G401.6 (cell line): Measurements from ENCODE around the gene TMC1.
"Not testable (repeated sequence)": the region's sequence is repeated elsewhere in the genome, so short reads cannot be mapped to it uniquely, and the experiment has no call there.

Experiments
- FAIRE-seq: peaks from 2 replicates; lab custom pipeline; 2012; peaks lifted over from hg19 to GRCh38; lab: Jason Lieb, UNC

Gene TMC1

DNA sequence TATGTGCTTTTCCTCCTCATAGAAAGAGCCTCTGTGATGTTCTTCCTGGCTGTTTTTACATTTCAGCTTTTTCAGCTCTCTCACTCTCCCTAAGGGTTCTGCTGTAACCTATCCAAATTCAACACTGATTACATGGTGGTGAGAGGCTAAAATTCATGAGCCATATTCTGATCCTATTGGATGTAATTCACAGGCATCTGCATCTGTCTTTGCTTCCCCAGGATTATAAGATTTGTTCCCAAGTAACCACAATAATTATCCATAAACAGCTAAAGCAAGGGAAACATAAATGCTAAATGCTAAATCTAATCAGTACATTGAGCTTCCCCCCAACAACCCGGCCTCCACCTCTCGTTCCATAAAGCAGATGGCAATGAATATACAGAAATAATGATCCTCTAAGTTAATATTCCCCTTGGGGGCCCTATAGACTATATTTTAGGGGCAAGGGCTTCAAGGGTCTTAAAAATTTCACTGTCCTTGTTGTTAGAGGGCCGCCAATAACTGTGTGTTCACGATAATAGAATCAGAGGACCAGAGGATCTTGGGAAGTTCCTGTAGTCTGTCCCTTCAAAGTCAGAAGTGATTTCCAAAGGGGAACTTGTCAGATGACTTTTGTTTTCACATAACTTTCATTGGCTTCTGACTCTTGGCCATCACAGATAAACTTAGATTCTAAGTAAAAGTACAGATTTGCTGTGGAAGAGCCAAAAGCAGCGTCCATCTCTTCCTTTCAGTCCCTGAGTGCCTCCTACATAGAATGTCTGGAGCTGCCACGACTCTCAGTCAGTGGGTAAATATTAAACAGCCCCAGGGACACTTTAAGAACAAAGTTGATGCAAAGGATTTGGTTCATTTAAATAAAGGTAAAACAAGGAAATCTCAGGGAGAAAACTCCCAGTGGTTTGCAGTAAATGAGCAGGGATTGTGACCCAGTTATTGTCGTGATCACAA is 305.9 kb downstream of the TMC1 start:
- no peak for FAIRE-seq

GRCh38 chr9:72827950-72828731 is 306.7 kb downstream of the TMC1 start:
- no peak for FAIRE-seq

DNA sequence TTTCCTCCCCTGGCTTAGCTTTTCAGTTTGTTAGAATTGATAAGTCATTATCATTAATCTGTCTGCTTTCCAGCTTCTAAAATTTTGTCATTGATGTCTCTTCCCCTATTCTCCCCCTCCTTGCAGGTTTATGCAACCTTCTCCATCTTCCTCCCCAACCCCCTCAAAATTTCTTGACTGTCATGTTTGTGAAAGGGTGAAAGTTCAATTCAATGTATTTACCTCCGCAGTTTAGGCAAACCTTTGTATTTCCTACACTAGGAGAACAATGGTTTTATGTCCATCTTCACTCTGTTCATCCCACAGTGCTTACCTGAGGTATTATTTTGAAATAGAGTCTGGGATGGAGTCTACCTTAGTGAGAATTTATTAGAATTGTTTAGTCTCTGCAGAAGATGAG is 313.6 kb downstream of the TMC1 start:
- FAIRE-seq, result no peak

- no peak for FAIRE-seq
These were observed 315.4 kb downstream of the TMC1 start for GRCh38 chr9:72836790-72837189.

DNA sequence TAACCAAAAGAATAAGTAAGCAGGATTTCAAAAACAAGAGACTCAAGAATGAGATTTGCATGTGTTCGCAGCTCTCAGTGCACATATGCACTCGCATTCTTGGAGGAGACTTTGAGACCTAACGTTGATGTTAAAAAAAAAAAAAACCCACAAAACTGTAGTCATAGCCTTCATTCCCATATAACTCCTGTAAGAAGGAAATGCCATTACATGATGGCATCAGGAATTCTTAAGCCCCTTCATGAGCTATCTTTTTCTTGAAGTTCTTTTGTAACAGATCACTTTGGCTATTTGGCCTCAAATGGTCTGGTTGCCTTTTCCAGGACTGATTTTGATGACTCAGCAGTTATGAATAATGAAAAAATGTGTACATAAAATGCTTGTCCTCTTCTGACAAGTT is 317.7 kb downstream of the TMC1 start:
- no peak for FAIRE-seq

DNA sequence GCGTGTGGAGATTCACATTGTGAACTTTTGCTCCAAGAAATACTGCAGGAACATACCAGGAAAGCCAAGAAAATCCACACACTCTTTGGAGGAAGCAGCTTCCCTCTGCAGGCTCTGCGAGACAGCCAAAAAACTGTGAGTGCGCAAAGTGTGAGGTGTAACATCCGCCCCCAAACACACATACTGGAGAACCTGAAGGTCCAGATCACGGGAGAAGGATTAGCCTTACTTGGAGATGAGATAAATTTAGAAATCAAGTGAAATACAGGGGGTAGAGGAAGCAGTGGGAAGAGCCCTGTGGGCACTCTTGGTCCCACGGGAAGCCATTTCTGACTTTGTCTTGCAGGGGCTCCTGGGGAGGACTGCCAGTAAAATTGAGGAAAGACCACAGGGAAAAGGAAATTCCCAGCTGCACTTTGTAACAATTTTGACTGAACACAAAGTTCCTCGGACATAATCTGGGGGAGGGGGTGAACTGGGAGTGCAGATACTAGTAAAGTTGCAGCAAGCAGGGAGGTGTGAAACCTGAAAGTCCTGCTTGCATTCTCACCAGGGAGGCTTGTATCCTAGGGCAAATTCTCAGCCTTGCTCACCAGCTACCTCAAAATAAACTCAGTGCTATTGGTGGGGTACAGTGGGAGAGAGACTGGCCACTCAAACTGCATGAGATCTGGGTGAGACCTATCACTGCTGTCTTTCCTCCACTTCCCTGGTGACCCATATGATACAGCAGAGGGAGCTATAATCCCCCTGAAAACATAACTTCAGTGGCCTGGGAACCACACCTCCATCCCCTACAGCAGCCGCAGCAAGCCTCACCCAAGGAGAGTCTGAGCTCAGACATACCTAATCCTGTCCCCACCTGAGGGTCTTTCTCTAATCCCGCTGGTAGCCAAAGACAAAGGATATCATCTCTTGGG is 322.4 kb downstream of the TMC1 start:
- no peak for FAIRE-seq

GRCh38 chr9:72844440-72844768 is 323.0 kb downstream of the TMC1 start:
- FAIRE-seq, result no peak

- not testable (repeated sequence) for FAIRE-seq
These were observed 323.6 kb downstream of the TMC1 start for GRCh38 chr9:72845052-72845451.

GRCh38 chr9:72850209-72850608 is 328.8 kb downstream of the TMC1 start:
- not testable (repeated sequence) for FAIRE-seq

- FAIRE-seq, result no peak
These were observed 333.9 kb downstream of the TMC1 start for GRCh38 chr9:72855321-72855720.

- no peak for FAIRE-seq
These were observed 334.6 kb downstream of the TMC1 start for GRCh38 chr9:72855890-72856523.

- FAIRE-seq, result peak; percentile 41
These were observed 335.7 kb downstream of the TMC1 start for GRCh38 chr9:72856972-72857623.

DNA sequence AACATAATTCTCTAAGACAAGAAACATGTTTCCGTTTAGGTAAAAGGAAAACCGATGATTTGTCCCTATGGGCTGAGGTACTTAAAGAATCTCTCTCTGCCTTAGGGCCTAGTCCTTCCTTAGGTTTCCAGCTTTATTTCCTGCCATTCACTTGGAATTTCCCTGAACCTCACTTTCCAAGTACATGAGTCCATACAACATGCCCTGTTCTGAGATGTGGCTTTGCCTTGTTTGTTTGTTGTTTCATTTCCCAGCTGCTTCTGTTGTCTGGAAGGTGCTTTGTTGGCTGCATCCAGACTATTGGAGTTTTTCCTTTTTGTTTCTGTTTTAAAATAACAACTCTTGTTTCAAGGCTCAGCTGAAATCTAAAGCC is 336.2 kb downstream of the TMC1 start:
- FAIRE-seq, result no peak

GRCh38 chr9:72858089-72858912 is 336.9 kb downstream of the TMC1 start:
- FAIRE-seq, result no peak

DNA sequence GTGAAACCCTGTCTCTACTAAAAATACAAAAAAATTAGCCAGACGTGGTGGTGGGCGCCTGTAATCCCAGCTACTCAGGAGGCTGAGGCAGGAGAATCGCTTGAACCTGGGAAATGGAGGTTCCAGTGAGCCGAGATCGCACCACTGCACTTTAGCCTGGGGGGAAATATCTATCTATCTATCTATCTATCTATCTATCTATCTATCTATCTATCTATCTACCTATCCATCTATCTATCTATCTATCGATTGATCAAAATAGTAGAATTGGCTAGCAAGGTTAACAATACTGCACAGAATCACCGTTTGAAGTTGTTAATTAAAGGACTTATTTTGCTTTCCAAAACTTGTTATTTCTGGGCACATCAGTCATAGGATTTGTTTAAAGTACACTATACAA is 341.4 kb downstream of the TMC1 start:
- not testable (repeated sequence) for FAIRE-seq

DNA sequence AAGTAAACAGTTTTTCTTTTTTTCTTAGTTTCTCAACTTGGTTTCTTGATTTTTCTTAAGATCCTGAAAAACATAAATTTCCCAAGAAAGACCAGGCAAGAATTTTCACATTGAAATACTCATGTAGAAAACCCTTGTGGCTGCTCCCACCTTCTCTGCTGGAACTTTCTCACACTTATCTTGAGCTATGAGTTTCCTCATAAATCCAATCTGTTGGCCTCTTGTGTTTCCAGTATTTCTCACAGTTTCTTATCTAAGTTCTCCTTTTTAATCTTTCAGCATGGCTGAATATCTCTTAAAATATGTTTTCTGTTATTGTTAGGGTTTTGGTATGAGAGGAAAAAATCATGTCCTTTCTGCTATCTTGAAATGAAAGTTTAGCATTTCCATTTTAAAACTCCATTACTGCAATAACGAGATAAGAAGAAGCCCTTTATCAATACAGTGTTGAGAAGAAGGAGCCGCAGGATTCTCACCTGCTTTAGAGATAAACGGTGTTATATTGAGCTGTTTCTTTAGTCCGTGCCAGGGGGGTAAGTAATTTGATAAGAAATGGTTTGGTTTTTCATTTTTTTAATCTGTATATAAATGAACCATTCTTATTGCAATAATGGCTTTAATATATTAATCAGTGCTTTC is 342.2 kb downstream of the TMC1 start:
- no peak for FAIRE-seq

DNA sequence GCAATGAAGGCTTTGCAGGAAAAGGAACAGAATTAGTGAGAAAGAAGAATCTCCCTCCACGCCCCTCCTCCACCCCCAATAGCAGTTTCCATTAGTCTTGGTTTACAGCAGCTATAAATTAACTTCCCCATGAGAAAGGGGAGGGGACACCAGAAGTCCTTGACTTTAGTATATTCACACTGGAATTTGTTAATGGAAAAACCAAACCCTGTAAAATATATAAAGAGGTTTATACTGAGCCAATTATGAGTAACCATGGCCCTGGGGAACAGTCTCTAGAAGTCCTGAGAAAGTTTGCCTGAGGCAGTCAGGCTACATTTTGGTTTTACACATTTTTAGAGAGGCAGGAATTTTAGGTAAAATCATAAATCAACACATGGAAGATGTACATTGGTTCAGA is 342.9 kb downstream of the TMC1 start:
- no peak for FAIRE-seq

DNA sequence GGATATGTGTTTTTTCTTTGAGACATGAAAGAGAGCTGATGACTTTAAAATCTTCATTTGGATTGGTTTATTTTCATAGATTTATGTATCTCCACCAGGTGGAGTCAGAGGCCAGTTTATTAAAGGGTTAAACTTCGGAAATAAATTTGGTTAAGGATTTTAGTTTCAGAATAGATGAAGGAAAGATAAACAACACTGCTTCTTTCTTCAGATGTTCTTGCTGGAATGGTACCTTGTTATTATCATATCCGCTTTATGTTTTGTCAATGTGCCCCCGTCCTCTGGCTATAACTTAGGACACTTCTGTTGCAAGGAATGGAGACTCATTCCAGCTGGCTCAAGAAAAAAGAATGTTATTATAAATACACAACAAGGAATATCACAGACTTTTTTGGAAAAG is 350.3 kb downstream of the TMC1 start:
- FAIRE-seq, result peak; percentile 27

DNA sequence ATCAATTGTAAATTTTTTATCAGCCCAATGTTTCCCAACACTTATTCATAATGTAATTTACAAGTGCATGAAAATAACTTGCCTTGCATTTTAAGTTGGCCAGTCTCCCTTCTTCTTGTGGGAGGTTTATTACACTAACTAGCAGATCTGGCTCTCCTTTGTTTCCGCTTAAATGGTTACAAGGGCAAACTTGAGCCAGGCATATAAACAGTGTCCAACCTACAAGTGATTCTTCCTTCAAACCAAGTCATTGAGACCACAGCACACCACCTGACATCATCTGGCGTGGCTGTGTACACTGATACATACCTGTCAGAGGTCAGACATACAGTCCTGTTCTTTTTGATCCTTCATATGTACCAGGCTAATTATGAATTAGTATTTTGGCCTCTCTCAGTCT is 351.3 kb downstream of the TMC1 start:
- no peak for FAIRE-seq

DNA sequence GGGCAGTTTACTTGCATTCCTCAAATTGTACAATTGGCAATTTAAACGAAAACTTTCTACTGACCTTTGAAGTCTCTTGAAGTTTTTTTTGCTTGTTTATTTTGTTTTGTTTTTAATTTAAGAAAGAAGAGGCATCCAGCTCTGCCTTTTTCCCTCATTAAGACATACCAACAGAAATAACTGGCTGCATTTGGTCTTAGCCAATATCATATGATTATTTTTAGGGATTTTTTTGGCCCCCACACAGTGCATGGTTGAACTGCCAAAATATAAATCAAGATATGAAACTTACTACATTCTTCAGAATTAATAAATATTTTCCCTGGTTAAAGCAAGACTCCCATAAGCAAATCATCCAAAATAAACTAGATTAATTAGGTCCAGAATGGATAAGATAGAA is 352.0 kb downstream of the TMC1 start:
- no peak for FAIRE-seq
